Transverse colon (tissue), 1 donor: ENCODE data around the gene TENT5C.

Source experiments
- EP300 ChIP-seq: sonication (generic); formaldehyde crosslinking; IDR thresholded peaks from one replicate; pipeline ENCODE4 v1.6.1; 2017; ENCODE audit warnings: antibody characterized with exemption, low read depth
- POLR2A ChIP-seq: fragments of 450-650 bp; IDR thresholded peaks from one replicate; pipeline ENCODE4 v1.6.1; 2016; ENCODE audit warnings: antibody characterized with exemption, mild to moderate bottlenecking, moderate library complexity

GRCh38 chr1:117587499-117588356 lies 18.1 kb upstream of the TENT5C start:
- TF ChIP-seq POLR2A (no peak), EP300 (no peak)
